Keratinocyte (primary cell): ENCODE measurements around the gene DTNB. TPM values are rescaled to one million over a fixed set of nuclear protein-coding genes. Genes with fewer than 3 reads are reported as not detected.

ENCODE experiments used
- DNase-seq: peaks from one replicate; pipeline ENCODE4 v3.0.0-alpha.2; 2011; ENCODE audit warnings: low read depth, missing footprints, low spot score
- FAIRE-seq: peaks from 2 replicates; lab custom pipeline; 2011; peaks lifted over from hg19 to GRCh38; lab: Jason Lieb, UNC
- H2AFZ ChIP-seq: 2 replicates; pipeline ENCODE4 v1.6.0; 2012; ENCODE audit warnings: low read length, control low read depth, inconsistent platforms; ENCODE audit not compliant: control insufficient read depth
- H3K27ac ChIP-seq: 2 replicates; pipeline ENCODE4 v1.5.1; 2011; ENCODE audit warnings: low read length; ENCODE audit not compliant: control insufficient read depth, insufficient read depth
- H3K27me3 ChIP-seq: 3 replicates; pipeline ENCODE4 v1.6.0; 2011; ENCODE audit warnings: low read length; ENCODE audit not compliant: control insufficient read depth, insufficient read depth; ENCODE audit errors: extremely low read depth
- H3K36me3 ChIP-seq, 2 experiments: 2 replicates in 1 of 2; 3 replicates in 1 of 2; pipeline ENCODE4 v1.5.1; 2011; ENCODE audit warnings: low read length in 2 of 2, mild to moderate bottlenecking in 1 of 2; ENCODE audit not compliant: control insufficient read depth in 2 of 2, insufficient read depth in 2 of 2; ENCODE audit errors: extremely low read depth in 1 of 2
- H3K4me1 ChIP-seq: 3 replicates; pipeline ENCODE4 v1.5.1; 2011; ENCODE audit warnings: low read length; ENCODE audit not compliant: control insufficient read depth, insufficient read depth; ENCODE audit errors: extremely low read depth
- H3K4me2 ChIP-seq: 3 replicates; pipeline ENCODE4 v1.6.0; 2011; ENCODE audit warnings: low read depth, low read length; ENCODE audit not compliant: control insufficient read depth, insufficient read depth; ENCODE audit errors: extremely low read depth
- H3K4me3 ChIP-seq, 3 experiments: fragments of 200-600 bp in 1 of 3; sonication (generic) in 1 of 3; 2 replicates in 2 of 3; 3 replicates in 1 of 3; pipeline ENCODE4 v1.5.1; 2011 to 2016; ENCODE audit warnings: low read length in 3 of 3, mild to moderate bottlenecking in 3 of 3, control low read depth in 2 of 3, inconsistent platforms in 1 of 3, low read depth in 1 of 3, mixed read lengths in 1 of 3, mixed run types in 1 of 3, moderate library complexity in 1 of 3; ENCODE audit not compliant: control insufficient read depth in 2 of 3, insufficient read depth in 2 of 3; ENCODE audit errors: extremely low read depth in 1 of 3
- H3K79me2 ChIP-seq: 2 replicates; pipeline ENCODE4 v1.6.0; 2012; ENCODE audit warnings: low read length; ENCODE audit not compliant: control insufficient read depth, insufficient read depth
- H3K9ac ChIP-seq: 3 replicates; pipeline ENCODE4 v1.6.0; 2011; ENCODE audit warnings: low read length; ENCODE audit not compliant: control insufficient read depth, insufficient read depth; ENCODE audit errors: extremely low read depth
- H3K9me1 ChIP-seq: 3 replicates; pipeline ENCODE4 v1.6.0; 2011; ENCODE audit warnings: low read length; ENCODE audit not compliant: control insufficient read depth, insufficient read depth; ENCODE audit errors: extremely low read depth
- H3K9me3 ChIP-seq: 2 replicates; pipeline ENCODE4 v1.5.1; 2012; ENCODE audit warnings: low read depth, low read length; ENCODE audit not compliant: control insufficient read depth
- H4K20me1 ChIP-seq: 3 replicates; pipeline ENCODE4 v1.6.0; 2011; ENCODE audit warnings: low read length; ENCODE audit not compliant: control insufficient read depth, insufficient read depth; ENCODE audit errors: extremely low read depth
- EZH2 ChIP-seq: IDR thresholded peaks from one replicate; pipeline ENCODE4 v1.6.1; 2012; ENCODE audit warnings: inconsistent platforms, mild to moderate bottlenecking, low read length, moderate library complexity
- dilution Hi-C: fragments of 300-500 bp; cut with MboI; formaldehyde crosslinking; loops from one replicate; pipeline ENCODE4 v1.7.0; 2020; ENCODE audit warnings: low sequenced_read_pairs; ENCODE audit not compliant: extremely low pct_ligation_motif_present
- polyA plus RNA-seq, 5 experiments: library from polyadenylated mRNA; depleted of rRNA in 3 of 5; stranded (reverse) in 3 of 5; stranded (forward) in 1 of 5; unstranded in 1 of 5; fragments of >200 nt; gene quantifications; 1 replicate in 1 of 5; 2 replicates in 3 of 5; 3 replicates in 1 of 5; pipeline versions ENCODE4 v1.2.1 to v1.2.3, GENCODE V29; 2011 to 2012; ENCODE audit warnings: missing spikeins in 2 of 5, low read depth in 1 of 5, low replicate concordance in 1 of 5
- TF ChIP-seq, protein P1 (sequence below), 3 experiments: IDR thresholded peaks in 1 of 3; conservative IDR thresholded peaks in 1 of 3; optimal IDR thresholded peaks in 1 of 3; 2 replicates in 2 of 3; 3 replicates in 1 of 3; pipeline versions ENCODE3 to v1.5.1; 2011; ENCODE audit warnings: low read length in 3 of 3, mild to moderate bottlenecking in 3 of 3, moderate library complexity in 2 of 3, control low read depth in 1 of 3, inconsistent platforms in 1 of 3; ENCODE audit not compliant: insufficient read depth in 2 of 3; ENCODE audit errors: extremely low read depth in 1 of 3

The DTNB gene
- polyA plus RNA-seq, 1 donor (not counting 4 experiments of a cell fraction or from before 2014, with no cell fraction given) = 31.5 TPM

DNA sequence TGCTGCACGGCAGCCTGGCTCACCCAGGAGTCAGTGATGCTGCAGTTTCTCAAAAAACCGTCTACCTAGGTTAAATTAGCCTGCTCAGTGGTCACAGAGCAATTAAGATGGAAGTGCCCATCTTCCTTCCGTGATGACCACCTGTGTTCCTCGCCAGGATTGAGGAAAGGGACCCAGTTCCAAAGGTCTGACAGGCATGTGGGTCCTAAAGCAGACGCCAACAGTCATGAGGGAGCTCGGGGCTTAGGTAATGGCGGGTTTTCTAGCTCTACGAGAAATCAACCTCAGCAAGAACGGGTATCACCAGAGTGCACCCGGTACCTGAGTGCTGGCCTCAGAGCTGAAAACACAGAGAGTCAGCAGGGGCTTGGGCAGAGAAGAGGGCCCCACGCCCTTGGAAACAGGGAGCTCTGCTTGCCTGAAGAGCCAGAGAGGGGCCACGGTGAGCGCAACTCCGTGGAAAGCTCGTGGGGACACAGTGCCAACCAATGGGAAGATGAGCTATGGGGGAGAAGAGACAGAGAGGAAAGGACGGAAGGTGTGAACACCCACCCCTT lies 297.3 kb downstream of the DTNB start:
- Histone ChIP-seq H3K4me3 (peak overlapping the region in 1 of 3 experiments; percentile 26), H4K20me1 (no peaks in the 10 kb centered on the region), H3K4me2 (peak overlapping the region; percentile 71), H3K9ac (peak overlapping the region; percentile 74), H3K79me2 (no peaks in the 10 kb centered on the region), H2AFZ (peak overlapping the region; percentile 42), H3K36me3 (no peaks in the 10 kb centered on the region), H3K27ac (peak overlapping the region; percentile 91), H3K9me1 (no peaks in the 10 kb centered on the region), H3K4me1 (peaks cover 37% of the 10 kb centered on the region), H3K9me3 (peaks cover 5% of the 10 kb centered on the region), H3K27me3 (no peaks in the 10 kb centered on the region)
- TF ChIP-seq EZH2 = no peak
- TF ChIP-seq, protein P1, sequence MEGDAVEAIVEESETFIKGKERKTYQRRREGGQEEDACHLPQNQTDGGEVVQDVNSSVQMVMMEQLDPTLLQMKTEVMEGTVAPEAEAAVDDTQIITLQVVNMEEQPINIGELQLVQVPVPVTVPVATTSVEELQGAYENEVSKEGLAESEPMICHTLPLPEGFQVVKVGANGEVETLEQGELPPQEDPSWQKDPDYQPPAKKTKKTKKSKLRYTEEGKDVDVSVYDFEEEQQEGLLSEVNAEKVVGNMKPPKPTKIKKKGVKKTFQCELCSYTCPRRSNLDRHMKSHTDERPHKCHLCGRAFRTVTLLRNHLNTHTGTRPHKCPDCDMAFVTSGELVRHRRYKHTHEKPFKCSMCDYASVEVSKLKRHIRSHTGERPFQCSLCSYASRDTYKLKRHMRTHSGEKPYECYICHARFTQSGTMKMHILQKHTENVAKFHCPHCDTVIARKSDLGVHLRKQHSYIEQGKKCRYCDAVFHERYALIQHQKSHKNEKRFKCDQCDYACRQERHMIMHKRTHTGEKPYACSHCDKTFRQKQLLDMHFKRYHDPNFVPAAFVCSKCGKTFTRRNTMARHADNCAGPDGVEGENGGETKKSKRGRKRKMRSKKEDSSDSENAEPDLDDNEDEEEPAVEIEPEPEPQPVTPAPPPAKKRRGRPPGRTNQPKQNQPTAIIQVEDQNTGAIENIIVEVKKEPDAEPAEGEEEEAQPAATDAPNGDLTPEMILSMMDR (optimal IDR thresholded peaks at IDR 0.05 in 1 of 3, IDR thresholded peaks at IDR 0.05 in 1 of 3, conservative IDR thresholded peaks at IDR 0.05 in 1 of 3; ENCODE audit: extremely low read depth in 1 of 3, insufficient read depth in 2 of 3, low read length in 3 of 3) = no peak
- FAIRE-seq = no peak
- no peak for DNase-seq
- dilution Hi-C loops = no loop called here

DNA sequence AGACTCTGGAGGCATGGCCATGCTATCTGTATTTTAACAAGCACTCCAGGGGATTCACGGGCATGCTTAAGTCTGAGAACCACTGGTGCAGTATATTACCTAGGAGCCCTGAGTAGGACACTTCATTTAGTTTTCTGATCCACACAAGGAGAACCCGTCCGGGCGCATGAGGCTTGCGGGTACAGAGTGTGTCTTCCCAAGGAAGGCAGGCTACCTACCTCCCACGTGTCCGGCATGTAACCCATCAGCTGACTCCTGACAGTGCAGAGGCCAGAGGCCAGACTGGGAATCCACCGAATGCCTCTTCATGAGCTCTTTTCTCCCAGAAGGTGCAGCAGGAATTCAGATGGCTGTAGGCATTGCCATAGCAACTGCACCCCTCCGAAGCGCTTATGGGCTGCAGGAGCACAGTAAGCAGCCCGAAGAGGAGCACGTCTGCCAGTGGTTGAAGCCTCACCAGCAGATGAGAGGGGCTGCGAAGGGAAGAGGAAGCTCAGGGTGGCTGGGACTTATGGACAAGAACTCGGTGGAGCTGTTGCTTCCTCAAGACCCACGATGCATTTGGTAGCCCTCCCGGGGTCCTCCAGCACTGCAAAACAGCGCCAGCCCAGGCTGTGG lies 297.9 kb downstream of the DTNB start:
- peaks cover 5% of the 10 kb centered on the region for H3K9me3 ChIP-seq
- no peak overlapping the region for H3K27ac ChIP-seq
- TF ChIP-seq, protein P1 (optimal IDR thresholded peaks at IDR 0.05 in 1 of 3, IDR thresholded peaks at IDR 0.05 in 1 of 3, conservative IDR thresholded peaks at IDR 0.05 in 1 of 3; ENCODE audit: extremely low read depth in 1 of 3, insufficient read depth in 2 of 3, low read length in 3 of 3) = no peak
- no peak for TF ChIP-seq EZH2
- H3K9me1 ChIP-seq = no peaks in the 10 kb centered on the region
- FAIRE-seq (no peak), DNase-seq (no peak)
- H4K20me1 ChIP-seq = no peaks in the 10 kb centered on the region
- no peaks in the 10 kb centered on the region for H3K36me3 ChIP-seq
- no peaks in the 10 kb centered on the region for H3K27me3 ChIP-seq
- H3K4me1 ChIP-seq = peaks cover 37% of the 10 kb centered on the region
- H3K4me2 ChIP-seq = no peak overlapping the region
- no peak overlapping the region for H2AFZ ChIP-seq
- no peaks in the 10 kb centered on the region for H3K79me2 ChIP-seq
- no peak overlapping the region for H3K4me3 ChIP-seq
- no peak overlapping the region for H3K9ac ChIP-seq
- dilution Hi-C loops = no loop called here
